ENCODE data around the gene CNGA2. TPM values are rescaled to one million over a fixed set of nuclear protein-coding genes. Genes with fewer than 3 reads are reported as not detected.
"Not testable (repeated sequence)": the region's sequence is repeated elsewhere in the genome, so short reads cannot be mapped to it uniquely, and the experiment has no call there.

The CNGA2 gene
- total RNA-seq, 1 donor from 2014 or later: not detected

GRCh38 chrX:151694661-151695582 is 39.6 kb upstream of the CNGA2 start, which contains the start of gene PRRG3:
PRRG3 (plus strand) TSS chrX:151695458; CDS start chrX:151698815, 3,357 bp downstream.
- no peaks in the 10 kb centered on the region for H3K27me3 ChIP-seq (ENCODE audit: control insufficient read depth, insufficient read depth, low read length)
- FAIRE-seq (no peak), DNase-seq (ENCODE audit: low read depth) (no peak)
- TF ChIP-seq, protein P1, sequence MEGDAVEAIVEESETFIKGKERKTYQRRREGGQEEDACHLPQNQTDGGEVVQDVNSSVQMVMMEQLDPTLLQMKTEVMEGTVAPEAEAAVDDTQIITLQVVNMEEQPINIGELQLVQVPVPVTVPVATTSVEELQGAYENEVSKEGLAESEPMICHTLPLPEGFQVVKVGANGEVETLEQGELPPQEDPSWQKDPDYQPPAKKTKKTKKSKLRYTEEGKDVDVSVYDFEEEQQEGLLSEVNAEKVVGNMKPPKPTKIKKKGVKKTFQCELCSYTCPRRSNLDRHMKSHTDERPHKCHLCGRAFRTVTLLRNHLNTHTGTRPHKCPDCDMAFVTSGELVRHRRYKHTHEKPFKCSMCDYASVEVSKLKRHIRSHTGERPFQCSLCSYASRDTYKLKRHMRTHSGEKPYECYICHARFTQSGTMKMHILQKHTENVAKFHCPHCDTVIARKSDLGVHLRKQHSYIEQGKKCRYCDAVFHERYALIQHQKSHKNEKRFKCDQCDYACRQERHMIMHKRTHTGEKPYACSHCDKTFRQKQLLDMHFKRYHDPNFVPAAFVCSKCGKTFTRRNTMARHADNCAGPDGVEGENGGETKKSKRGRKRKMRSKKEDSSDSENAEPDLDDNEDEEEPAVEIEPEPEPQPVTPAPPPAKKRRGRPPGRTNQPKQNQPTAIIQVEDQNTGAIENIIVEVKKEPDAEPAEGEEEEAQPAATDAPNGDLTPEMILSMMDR (IDR thresholded peaks at IDR 0.05; ENCODE audit: insufficient read depth, low read length, severe bottlenecking): no peak
- H3K4me3 ChIP-seq (ENCODE audit: low read depth, low read length): no peak within 1 kb of the TSS
- no peaks in the 10 kb centered on the region for H3K36me3 ChIP-seq (ENCODE audit: control insufficient read depth, insufficient read depth, low read length)

DNA sequence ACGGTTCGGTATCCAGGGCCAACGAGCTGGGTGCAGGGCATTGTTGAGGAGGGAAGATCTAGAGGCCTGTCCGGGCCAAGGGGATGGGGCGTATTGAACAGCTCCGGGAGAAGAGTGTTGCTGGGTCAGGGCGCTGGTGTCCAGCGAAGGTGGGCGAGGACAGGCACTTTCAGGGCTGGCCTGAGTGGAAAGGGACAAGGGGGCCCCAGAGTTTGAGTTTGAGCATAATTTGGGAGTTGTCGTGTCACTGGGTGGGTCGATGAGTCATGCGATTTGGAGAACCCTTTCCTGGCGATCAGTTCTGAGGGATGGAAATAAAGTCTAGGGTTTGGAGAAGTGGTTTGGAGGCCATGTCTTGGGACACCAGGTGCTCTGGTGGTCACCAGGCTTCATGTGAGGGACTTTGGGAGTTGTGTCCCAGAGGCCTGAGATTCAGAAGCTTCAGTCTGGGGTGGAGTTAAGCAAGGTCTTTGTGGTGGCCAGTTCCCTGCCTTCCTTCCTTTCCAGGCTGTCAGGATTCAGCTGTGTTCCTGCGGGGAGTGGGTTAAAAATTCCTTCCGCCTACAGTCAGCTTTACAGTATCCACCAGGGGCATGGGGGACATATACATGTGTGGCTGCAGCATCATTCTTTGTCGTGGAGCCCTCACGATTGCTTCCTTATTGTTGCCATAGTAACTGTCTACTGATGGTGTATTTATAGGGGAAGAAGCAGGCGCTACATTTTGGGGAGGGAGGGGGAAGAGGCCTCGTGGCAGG is 38.8 kb upstream of the CNGA2 start:
- DNase-seq (ENCODE audit: low read depth): no peak
- TF ChIP-seq, protein P1 (IDR thresholded peaks at IDR 0.05; ENCODE audit: insufficient read depth, low read length, severe bottlenecking): no peak
- no peak for FAIRE-seq
- Histone ChIP-seq H3K27me3 (ENCODE audit: control insufficient read depth, insufficient read depth, low read length) (no peaks in the 10 kb centered on the region), H3K4me3 (ENCODE audit: low read depth, low read length) (no peak overlapping the region), H3K36me3 (ENCODE audit: control insufficient read depth, insufficient read depth, low read length) (no peaks in the 10 kb centered on the region)

DNA sequence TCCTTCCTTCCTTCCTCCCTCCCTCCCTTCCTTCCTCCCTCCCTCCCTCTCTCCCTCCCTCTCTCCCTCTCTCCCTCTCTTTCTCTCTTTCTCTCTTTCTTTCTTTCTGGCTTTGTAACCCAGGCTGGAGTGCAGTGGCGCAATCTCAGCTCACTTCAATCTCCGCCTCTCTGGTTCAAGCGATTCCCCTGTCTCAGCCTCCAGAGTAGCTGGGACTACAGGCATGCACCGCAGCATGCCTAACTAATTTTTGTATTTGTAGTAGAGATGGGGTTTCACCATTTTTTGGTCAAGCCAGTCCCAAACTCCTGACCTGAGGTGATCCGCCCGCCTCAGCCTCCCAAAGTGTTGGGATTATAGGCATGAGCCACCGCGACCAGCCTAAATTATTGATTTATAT is 37.5 kb upstream of the CNGA2 start:
- DNase-seq (ENCODE audit: low read depth); H3K4me3 ChIP-seq (ENCODE audit: low read depth, low read length); H3K36me3 ChIP-seq (ENCODE audit: control insufficient read depth, insufficient read depth, low read length); H3K27me3 ChIP-seq (ENCODE audit: control insufficient read depth, insufficient read depth, low read length); FAIRE-seq: not testable (repeated sequence)

- TF ChIP-seq, protein P1 (IDR thresholded peaks at IDR 0.05; ENCODE audit: insufficient read depth, low read length, severe bottlenecking): no peak
- DNase-seq (ENCODE audit: low read depth) (no peak), FAIRE-seq (no peak)
- H3K36me3 ChIP-seq (ENCODE audit: control insufficient read depth, insufficient read depth, low read length): no peaks in the 10 kb centered on the region
- H3K27me3 ChIP-seq (ENCODE audit: control insufficient read depth, insufficient read depth, low read length): no peaks in the 10 kb centered on the region
- H3K4me3 ChIP-seq (ENCODE audit: low read depth, low read length): no peak overlapping the region
These were observed 37.0 kb upstream of the CNGA2 start for GRCh38 chrX:151697522-151697921.

- no peaks in the 10 kb centered on the region for H3K36me3 ChIP-seq (ENCODE audit: control insufficient read depth, insufficient read depth, low read length)
- TF ChIP-seq, protein P1 (IDR thresholded peaks at IDR 0.05; ENCODE audit: insufficient read depth, low read length, severe bottlenecking): no peak
- H3K4me3 ChIP-seq (ENCODE audit: low read depth, low read length): no peak overlapping the region
- FAIRE-seq (no peak), DNase-seq (ENCODE audit: low read depth) (no peak)
- no peaks in the 10 kb centered on the region for H3K27me3 ChIP-seq (ENCODE audit: control insufficient read depth, insufficient read depth, low read length)
These were observed 36.1 kb upstream of the CNGA2 start for GRCh38 chrX:151698485-151698884.

DNA sequence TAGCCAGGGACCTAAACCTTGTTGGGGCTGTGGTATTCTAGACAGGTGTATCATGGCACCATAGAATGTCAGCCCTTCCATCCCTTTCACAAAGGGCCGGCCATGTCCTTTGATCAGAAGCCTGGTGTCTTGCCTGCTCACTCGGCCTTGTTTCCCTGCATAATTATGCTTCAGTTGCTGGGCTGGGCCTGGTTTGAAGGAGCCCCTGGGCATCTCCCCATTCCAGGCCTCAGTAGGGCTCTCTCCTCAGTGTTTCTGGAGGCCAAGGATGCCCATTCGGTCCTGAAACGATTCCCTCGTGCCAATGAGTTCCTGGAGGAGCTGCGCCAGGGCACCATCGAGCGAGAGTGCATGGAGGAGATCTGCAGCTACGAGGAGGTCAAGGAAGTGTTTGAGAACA is 34.8 kb upstream of the CNGA2 start:
- Histone ChIP-seq H3K36me3 (ENCODE audit: control insufficient read depth, insufficient read depth, low read length) (no peaks in the 10 kb centered on the region), H3K4me3 (ENCODE audit: low read depth, low read length) (no peak overlapping the region), H3K27me3 (ENCODE audit: control insufficient read depth, insufficient read depth, low read length) (no peaks in the 10 kb centered on the region)
- no peak for FAIRE-seq
- no peak for DNase-seq (ENCODE audit: low read depth)
- TF ChIP-seq, protein P1 (IDR thresholded peaks at IDR 0.05; ENCODE audit: insufficient read depth, low read length, severe bottlenecking): no peak

All from bronchial epithelial cell (primary cell).